GM12878 (cell line): Measurements from ENCODE around the gene SCARB2.

ENCODE experiments used
- EP300 ChIP-seq, 2 experiments: fragments of 150-350 bp in 1 of 2; IDR thresholded peaks; 2 replicates each; pipeline ENCODE4 v1.6.1; 2011 to 2012; ENCODE audit warnings: low read depth in 2 of 2, low read length in 2 of 2, borderline replicate concordance in 1 of 2, improper control_type of control experiment in 1 of 2, inconsistent platforms in 1 of 2; ENCODE audit not compliant: control insufficient read depth in 1 of 2
- NR2C2 ChIP-seq: IDR thresholded peaks from 2 replicates; pipeline ENCODE4 v1.6.1; 2011; ENCODE audit warnings: borderline replicate concordance, low read depth; ENCODE audit not compliant: control insufficient read depth, insufficient read length
- POLR2A ChIP-seq: IDR thresholded peaks from 2 replicates; pipeline ENCODE4 v1.6.1; 2011; ENCODE audit warnings: low read depth, mild to moderate bottlenecking, low read length
- TCF12 ChIP-seq: IDR thresholded peaks from 2 replicates; pipeline ENCODE4 v1.6.1; 2011; ENCODE audit warnings: low read depth, mild to moderate bottlenecking, low read length
- TF ChIP-seq, protein P1 (sequence below): IDR thresholded peaks from 2 replicates; pipeline ENCODE4 v1.6.1; 2011; ENCODE audit warnings: low read depth, low read length, improper control_type of control experiment, borderline replicate concordance
- TF ChIP-seq, protein P2 (sequence below), 3 experiments: IDR thresholded peaks in 2 of 3; conservative IDR thresholded peaks in 1 of 3; 2 replicates each; pipeline ENCODE4 v1.5.1; 2011; ENCODE audit warnings: low read depth in 3 of 3, low read length in 3 of 3, mild to moderate bottlenecking in 3 of 3, control low read depth in 2 of 3, moderate library complexity in 2 of 3, inconsistent platforms in 1 of 3, mixed read lengths in 1 of 3; ENCODE audit not compliant: control insufficient read depth in 2 of 3, insufficient read depth in 1 of 3; ENCODE audit errors: extremely low read depth in 1 of 3

DNA sequence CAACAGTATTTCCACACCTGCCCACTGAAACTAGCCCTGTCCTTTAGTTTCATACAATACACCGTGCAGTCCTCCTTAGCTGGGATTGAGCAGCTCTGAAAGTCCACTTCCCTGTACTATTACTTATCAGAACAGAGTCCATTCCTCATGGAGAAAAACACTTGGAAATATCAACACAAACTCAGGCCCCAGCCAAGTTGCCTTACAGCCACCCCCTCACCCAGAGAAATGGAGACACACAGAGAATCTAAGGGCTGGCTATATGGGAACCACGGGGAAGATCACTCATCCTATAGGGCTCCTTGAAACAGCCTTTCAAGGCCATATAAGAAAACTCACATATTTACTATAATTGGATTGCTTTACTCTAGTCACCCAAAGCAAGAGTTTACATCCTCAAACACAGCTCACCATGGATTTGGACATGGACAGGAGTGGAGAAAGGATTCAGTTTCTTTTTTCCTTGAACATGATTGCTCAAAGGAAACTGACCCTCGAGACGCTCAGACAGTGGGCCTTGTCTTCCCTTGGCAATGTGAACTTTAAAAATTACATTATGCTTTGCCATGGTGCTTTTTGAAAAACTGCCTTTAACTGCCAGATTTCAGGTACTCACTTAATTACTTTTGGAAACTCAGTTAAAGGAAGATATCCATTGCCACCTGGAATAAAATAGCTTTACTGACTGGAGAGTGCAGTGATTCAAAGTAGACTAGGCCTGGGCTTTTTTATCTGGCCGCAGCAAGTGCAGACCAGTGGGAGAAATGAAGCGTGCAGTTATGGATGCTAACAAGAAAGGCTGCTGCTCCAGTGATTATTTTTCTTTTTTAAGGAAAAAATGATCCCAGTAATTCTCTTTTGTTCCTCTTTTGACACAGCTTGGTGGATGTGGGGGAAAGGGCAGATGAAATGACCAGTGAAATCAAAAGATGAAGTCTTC, 1.6 kb downstream of the SCARB2 start:
- TF ChIP-seq, protein P1, sequence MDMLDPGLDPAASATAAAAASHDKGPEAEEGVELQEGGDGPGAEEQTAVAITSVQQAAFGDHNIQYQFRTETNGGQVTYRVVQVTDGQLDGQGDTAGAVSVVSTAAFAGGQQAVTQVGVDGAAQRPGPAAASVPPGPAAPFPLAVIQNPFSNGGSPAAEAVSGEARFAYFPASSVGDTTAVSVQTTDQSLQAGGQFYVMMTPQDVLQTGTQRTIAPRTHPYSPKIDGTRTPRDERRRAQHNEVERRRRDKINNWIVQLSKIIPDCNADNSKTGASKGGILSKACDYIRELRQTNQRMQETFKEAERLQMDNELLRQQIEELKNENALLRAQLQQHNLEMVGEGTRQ: no peak
- TF ChIP-seq EP300 (IDR thresholded peaks at IDR 0.05; ENCODE audit: borderline replicate concordance in 1 of 2, control insufficient read depth in 1 of 2, low read depth in 2 of 2, low read length in 2 of 2) (no peak), TCF12 (no peak), NR2C2 (no peak), POLR2A (no peak)
- TF ChIP-seq, protein P2, sequence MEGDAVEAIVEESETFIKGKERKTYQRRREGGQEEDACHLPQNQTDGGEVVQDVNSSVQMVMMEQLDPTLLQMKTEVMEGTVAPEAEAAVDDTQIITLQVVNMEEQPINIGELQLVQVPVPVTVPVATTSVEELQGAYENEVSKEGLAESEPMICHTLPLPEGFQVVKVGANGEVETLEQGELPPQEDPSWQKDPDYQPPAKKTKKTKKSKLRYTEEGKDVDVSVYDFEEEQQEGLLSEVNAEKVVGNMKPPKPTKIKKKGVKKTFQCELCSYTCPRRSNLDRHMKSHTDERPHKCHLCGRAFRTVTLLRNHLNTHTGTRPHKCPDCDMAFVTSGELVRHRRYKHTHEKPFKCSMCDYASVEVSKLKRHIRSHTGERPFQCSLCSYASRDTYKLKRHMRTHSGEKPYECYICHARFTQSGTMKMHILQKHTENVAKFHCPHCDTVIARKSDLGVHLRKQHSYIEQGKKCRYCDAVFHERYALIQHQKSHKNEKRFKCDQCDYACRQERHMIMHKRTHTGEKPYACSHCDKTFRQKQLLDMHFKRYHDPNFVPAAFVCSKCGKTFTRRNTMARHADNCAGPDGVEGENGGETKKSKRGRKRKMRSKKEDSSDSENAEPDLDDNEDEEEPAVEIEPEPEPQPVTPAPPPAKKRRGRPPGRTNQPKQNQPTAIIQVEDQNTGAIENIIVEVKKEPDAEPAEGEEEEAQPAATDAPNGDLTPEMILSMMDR (IDR thresholded peaks at IDR 0.05 in 2 of 3, conservative IDR thresholded peaks at IDR 0.05 in 1 of 3; ENCODE audit: control insufficient read depth in 2 of 3, extremely low read depth in 1 of 3, insufficient read depth in 1 of 3, low read depth in 3 of 3, low read length in 3 of 3): no peak
